ENCODE results near the gene GPX4.

GPX4 gene, protein sequence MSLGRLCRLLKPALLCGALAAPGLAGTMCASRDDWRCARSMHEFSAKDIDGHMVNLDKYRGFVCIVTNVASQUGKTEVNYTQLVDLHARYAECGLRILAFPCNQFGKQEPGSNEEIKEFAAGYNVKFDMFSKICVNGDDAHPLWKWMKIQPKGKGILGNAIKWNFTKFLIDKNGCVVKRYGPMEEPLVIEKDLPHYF

DNA sequence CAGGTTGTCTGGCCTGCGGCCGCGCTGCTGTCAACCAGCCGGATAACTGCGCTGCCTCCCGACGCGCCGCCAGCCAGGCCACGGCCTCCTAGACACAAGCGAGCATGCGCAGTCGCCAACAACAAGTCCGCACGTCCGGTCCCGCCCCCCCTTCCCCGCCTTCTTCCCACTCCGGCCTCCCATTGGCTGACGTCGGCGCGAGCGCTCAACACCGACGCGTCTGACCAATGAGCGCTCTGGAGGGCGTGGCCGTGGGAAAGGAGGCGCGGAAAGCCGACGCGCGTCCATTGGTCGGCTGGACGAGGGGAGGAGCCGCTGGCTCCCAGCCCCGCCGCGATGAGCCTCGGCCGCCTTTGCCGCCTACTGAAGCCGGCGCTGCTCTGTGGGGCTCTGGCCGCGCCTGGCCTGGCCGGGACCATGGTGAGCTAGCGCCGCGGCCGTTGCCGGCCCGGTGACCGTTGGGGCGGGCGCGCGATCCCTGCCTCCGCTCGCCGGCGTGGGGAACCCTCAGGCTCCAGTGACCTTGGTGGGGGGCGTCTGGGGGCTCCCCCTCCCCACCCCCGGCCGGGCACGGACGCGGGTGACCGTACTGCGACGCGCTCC lies at the start of gene GPX4:
Gene GPX4 (plus strand): TSS at position 287 of the 603 bp plus-strand sequence. CDS start 50 bp downstream, at position 337.
- DNase-seq (ENCODE audit: low spot score) = peak; percentile 99
- Histone ChIP-seq H3K4me3 (peak within 1 kb of the TSS; percentile 96), H3K27ac (peak within 1 kb of the TSS; percentile 99 to 100)
- TF ChIP-seq, protein P1, sequence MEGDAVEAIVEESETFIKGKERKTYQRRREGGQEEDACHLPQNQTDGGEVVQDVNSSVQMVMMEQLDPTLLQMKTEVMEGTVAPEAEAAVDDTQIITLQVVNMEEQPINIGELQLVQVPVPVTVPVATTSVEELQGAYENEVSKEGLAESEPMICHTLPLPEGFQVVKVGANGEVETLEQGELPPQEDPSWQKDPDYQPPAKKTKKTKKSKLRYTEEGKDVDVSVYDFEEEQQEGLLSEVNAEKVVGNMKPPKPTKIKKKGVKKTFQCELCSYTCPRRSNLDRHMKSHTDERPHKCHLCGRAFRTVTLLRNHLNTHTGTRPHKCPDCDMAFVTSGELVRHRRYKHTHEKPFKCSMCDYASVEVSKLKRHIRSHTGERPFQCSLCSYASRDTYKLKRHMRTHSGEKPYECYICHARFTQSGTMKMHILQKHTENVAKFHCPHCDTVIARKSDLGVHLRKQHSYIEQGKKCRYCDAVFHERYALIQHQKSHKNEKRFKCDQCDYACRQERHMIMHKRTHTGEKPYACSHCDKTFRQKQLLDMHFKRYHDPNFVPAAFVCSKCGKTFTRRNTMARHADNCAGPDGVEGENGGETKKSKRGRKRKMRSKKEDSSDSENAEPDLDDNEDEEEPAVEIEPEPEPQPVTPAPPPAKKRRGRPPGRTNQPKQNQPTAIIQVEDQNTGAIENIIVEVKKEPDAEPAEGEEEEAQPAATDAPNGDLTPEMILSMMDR (IDR thresholded peaks at IDR 0.05) = no peak

DNA sequence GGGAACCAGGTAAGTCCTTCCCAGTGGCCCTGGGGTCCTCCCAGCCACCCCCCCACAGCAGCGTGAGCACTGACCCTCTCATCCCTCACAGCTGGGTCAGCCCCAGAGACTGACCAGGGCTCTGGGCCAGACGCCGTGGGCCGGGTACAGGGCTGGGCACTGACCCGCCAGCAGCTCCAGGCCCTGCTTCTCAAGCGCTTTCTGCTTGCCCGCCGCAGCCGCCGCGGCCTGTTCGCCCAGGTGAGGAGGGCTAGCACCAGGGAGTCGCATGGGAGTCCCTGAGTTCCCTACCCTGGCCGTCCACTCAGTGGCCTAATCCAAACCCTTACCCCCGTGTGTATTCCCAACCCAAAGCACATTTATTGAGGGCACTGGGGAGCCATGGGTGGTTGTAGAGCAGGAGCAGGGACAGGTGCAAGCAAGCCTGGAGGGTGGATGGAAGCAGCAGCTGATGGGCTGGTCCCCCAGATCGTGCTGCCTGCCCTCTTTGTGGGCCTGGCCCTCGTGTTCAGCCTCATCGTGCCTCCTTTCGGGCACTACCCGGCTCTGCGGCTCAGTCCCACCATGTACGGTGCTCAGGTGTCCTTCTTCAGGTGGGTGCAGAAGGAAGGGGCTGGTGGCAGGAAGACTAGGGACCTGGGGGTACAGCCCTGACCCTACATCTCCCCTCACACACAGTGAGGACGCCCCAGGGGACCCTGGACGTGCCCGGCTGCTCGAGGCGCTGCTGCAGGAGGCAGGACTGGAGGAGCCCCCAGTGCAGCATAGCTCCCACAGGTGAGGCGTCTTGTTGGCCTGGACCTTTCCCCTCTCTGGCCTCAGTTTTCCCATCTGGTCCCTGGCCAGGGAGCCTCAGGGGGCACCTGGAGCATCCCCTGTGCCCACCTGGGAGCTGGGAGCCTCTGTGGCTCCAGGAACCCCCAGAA lies 49.4 kb upstream of the GPX4 start:
- no peak for DNase-seq (ENCODE audit: low spot score)
- Histone ChIP-seq H3K4me3 (no peak overlapping the region), H3K27ac (no peak overlapping the region)
- TF ChIP-seq, protein P1 (IDR thresholded peaks at IDR 0.05) = no peak

DNA sequence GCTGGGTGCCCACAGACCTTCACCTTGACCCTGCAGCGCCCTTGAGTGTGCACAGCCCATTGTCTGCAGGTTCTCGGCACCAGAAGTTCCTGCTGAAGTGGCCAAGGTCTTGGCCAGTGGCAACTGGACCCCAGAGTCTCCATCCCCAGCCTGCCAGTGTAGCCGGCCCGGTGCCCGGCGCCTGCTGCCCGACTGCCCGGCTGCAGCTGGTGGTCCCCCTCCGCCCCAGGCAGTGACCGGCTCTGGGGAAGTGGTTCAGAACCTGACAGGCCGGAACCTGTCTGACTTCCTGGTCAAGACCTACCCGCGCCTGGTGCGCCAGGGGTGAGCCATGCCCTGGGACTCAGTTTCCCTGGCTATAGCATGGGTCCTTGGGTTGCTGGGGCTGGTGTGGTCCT lies 48.8 kb upstream of the GPX4 start:
- Histone ChIP-seq H3K4me3 (no peak overlapping the region), H3K27ac (no peak overlapping the region)
- DNase-seq (ENCODE audit: low spot score) = no peak
- TF ChIP-seq, protein P1 (IDR thresholded peaks at IDR 0.05) = no peak

DNA sequence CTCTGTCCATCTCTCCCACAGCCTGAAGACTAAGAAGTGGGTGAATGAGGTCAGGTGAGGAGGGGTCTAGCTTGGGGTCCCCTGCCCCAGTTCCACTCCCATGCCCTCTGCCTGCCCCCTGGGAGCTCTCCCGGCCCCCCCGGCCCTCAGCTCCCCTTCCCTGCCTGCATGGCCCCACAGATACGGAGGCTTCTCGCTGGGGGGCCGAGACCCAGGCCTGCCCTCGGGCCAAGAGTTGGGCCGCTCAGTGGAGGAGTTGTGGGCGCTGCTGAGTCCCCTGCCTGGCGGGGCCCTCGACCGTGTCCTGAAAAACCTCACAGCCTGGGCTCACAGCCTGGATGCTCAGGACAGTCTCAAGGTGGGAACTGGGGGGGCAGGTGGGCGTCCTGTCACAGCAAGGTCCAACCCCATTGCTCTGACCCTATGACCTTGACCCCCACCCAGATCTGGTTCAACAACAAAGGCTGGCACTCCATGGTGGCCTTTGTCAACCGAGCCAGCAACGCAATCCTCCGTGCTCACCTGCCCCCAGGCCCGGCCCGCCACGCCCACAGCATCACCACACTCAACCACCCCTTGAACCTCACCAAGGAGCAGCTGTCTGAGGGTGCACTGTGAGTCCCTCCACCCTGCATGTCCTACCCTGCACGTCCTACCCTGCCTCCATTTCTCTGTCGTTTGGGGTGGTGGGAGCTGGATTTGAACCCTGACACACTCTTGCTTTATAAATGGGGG lies 47.7 kb upstream of the GPX4 start:
- TF ChIP-seq, protein P1 (IDR thresholded peaks at IDR 0.05) = no peak
- Histone ChIP-seq H3K4me3 (no peak overlapping the region), H3K27ac (no peak overlapping the region)
- no peak for DNase-seq (ENCODE audit: low spot score)

DNA sequence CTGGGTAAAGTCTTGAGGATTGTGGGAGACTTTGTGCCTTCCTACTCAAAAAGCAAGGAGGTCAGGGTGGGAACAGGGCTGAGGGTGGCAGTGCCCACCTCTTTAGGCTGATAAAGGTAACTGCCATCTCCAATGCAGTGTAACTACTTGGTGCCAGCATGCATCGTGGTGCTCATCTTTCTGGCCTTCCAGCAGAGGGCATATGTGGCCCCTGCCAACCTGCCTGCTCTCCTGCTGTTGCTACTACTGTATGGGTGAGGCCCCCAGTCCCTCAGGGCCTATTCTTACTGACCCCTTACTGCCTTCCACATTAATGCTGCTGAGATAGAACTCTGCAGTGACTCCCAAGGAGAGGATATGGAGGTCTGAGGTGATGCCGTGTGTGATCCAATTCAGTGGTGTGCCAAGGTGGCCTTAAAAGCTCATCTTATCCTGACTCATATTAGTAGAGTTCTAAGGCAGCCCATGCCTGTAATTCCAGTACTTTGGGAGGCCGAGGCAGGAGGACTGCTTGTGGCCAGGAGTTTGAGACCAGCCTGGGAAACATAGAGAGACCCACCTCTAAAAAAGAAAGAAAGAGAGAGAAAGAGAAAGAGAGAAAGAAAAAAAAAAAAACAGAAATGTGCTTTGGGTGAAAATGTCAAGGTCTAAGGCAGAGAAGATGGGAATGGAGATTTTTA lies 46.5 kb upstream of the GPX4 start:
- TF ChIP-seq, protein P1 (IDR thresholded peaks at IDR 0.05) = no peak
- H3K4me3 ChIP-seq = no peak overlapping the region
- no peak for DNase-seq (ENCODE audit: low spot score)
- no peak overlapping the region for H3K27ac ChIP-seq

DNA sequence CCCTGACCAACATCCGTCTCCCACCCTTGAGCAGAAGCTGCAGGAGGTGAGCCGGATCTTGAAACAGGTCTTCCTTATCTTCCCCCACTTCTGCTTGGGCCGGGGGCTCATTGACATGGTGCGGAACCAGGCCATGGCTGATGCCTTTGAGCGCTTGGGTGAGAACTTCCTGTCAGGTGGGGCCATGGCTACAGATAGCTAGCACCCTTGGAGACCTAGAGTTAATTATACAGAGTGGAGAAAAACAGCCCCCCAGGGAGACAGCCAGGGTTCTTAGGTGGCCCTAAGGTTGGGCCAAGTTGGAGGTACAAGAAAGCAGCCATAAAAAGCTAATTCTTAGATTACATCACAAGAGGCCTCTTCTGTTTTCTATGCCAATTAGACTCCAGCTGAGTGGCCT lies 45.7 kb upstream of the GPX4 start:
- no peak for DNase-seq (ENCODE audit: low spot score)
- Histone ChIP-seq H3K4me3 (no peak overlapping the region), H3K27ac (no peak overlapping the region)
- TF ChIP-seq, protein P1 (IDR thresholded peaks at IDR 0.05) = no peak
